MM.1S (cell line): Measurements from ENCODE around the gene CKM.
"Not testable (repeated sequence)": the region's sequence is repeated elsewhere in the genome, so short reads cannot be mapped to it uniquely, and the experiment has no call there.

ENCODE experiments used
- DNase-seq: peaks from one replicate; pipeline ENCODE4 v3.0.0-alpha.2; 2015
- H2AFZ ChIP-seq: fragments of 300-600 bp; sonication (generic); 2 replicates; pipeline ENCODE4 v1.6.0; 2016; ENCODE audit warnings: antibody characterized with exemption, low read length
- H3F3A ChIP-seq: fragments of 300-600 bp; sonication (generic); 2 replicates; pipeline ENCODE4 v1.6.1; 2016; ENCODE audit warnings: mild to moderate bottlenecking, antibody characterized with exemption, low read length, moderate library complexity, mixed read lengths; ENCODE audit not compliant: insufficient read depth
- H3K27ac ChIP-seq: fragments of 300-600 bp; sonication (generic); 2 replicates; pipeline ENCODE4 v1.5.1; 2016; ENCODE audit warnings: mild to moderate bottlenecking, low read length
- H3K27me3 ChIP-seq: fragments of 300-600 bp; sonication (generic); replicated peaks from 2 replicates; pipeline ENCODE4 v1.6.0; 2016; ENCODE audit warnings: low read length; ENCODE audit not compliant: insufficient read depth
- H3K36me3 ChIP-seq: fragments of 300-600 bp; sonication (generic); replicated peaks from 2 replicates; pipeline ENCODE4 v1.6.1; 2016; ENCODE audit warnings: mild to moderate bottlenecking, low read length, mixed read lengths; ENCODE audit not compliant: insufficient read depth
- H3K4me1 ChIP-seq: fragments of 300-600 bp; sonication (generic); 2 replicates; pipeline ENCODE4 v1.6.1; 2016; ENCODE audit warnings: low read length, mixed read lengths
- H3K4me2 ChIP-seq: fragments of 300-600 bp; sonication (generic); 2 replicates; pipeline ENCODE4 v1.6.0; 2016; ENCODE audit warnings: low read depth, low read length
- H3K4me3 ChIP-seq: fragments of 300-600 bp; sonication (generic); 2 replicates; pipeline ENCODE4 v1.5.1; 2016; ENCODE audit warnings: low read length, mixed read lengths
- H3K79me2 ChIP-seq: fragments of 300-600 bp; sonication (generic); 2 replicates; pipeline ENCODE4 v1.6.1; 2016; ENCODE audit warnings: mixed run types, low read length, mixed read lengths
- H3K9ac ChIP-seq: fragments of 300-600 bp; sonication (generic); 2 replicates; pipeline ENCODE4 v1.6.1; 2016; ENCODE audit warnings: low read length, mixed read lengths
- H3K9me2 ChIP-seq: fragments of 300-600 bp; sonication (generic); replicated peaks from 2 replicates; pipeline ENCODE4 v1.6.1; 2016; ENCODE audit warnings: mild to moderate bottlenecking, low read length, mixed read lengths; ENCODE audit not compliant: insufficient read depth
- H3K9me3 ChIP-seq: fragments of 300-600 bp; sonication (generic); replicated peaks from 2 replicates; pipeline ENCODE4 v1.6.1; 2016; ENCODE audit warnings: mild to moderate bottlenecking, low read length, mixed read lengths; ENCODE audit not compliant: insufficient read depth
- H4K20me1 ChIP-seq: fragments of 300-600 bp; sonication (generic); 2 replicates; pipeline ENCODE4 v1.6.1; 2016; ENCODE audit warnings: mild to moderate bottlenecking, low read length, moderate library complexity, mixed read lengths; ENCODE audit not compliant: insufficient read depth
- EZH2 ChIP-seq: fragments of 300-600 bp; sonication (generic); optimal IDR thresholded peaks from 2 replicates; pipeline ENCODE3; 2017; ENCODE audit warnings: low read depth, mild to moderate bottlenecking, antibody characterized with exemption, low read length, mixed read lengths
- EZH2phosphoT487 ChIP-seq: fragments of 300-600 bp; sonication (generic); IDR thresholded peaks from 2 replicates; pipeline ENCODE4 v1.6.1; 2018; ENCODE audit warnings: antibody characterized with exemption, low read length
- TF ChIP-seq, protein P1 (sequence below): fragments of 300-600 bp; sonication (generic); IDR thresholded peaks from 2 replicates; pipeline ENCODE4 v1.5.1; 2016; ENCODE audit warnings: antibody characterized with exemption, low read length, mixed read lengths

CKM gene

DNA sequence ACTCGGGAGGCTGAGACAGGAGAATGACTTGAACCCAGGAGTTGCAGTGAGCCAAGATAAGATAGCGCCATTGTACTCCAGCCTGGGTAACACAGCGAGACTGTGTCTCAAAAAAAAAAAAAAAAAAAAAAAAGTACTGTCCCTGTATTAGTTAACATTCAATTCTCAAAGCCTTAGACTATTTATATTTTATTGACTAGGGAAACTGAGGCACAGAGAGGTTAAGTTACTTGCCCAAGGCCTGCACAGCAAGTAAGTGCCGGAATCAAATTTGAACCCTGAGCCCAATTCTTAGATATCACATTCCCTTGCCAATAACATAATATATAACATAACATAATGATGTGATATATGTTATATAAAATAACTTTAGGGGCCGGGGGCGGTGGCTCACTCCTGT is 17.0 kb upstream of the CKM start:
- H3K9me2 ChIP-seq, result no peaks in the 10 kb centered on the region
- no peak overlapping the region for H3K27ac ChIP-seq

DNA sequence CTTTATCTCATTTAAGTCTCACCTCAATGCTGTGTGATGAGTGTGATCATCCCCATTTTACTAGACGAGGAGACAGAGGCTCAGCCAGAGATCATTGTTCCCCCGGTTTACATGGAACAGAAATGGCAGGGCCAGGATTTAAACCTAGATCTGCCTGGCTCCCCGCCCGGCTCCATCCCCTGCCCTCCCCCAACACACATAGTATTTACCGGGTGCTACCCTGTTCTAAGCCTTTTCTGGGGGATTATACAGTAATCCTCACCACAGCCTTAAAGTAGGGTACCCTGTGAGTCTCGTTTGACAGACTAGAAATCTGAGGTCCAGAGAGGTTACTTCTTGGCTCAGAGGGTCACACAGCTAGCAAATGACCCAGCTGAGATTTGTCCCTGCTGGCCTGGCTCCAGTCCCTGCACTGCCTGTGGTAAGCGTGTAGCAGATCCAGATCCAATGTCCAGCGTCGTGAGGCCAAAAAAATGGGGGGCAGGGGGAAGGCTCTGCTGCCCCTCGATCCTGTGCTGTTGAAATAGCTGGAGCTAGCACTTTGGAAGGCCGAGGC is 14.1 kb upstream of the CKM start:
- 0 out of 2 replicates have a peak, but pooled peaks cover 3% of the 10 kb centered on the region for H3K4me1 ChIP-seq
- H3K9me2 ChIP-seq, result no peaks in the 10 kb centered on the region
- H3K36me3 ChIP-seq, result no peaks in the 10 kb centered on the region
- H3K4me2 ChIP-seq, result no peak overlapping the region
- no peaks in the 10 kb centered on the region for H4K20me1 ChIP-seq
- H3K27ac ChIP-seq, result no peak overlapping the region
- no peaks in the 10 kb centered on the region for H3F3A ChIP-seq
- H3K79me2 ChIP-seq, result no peaks in the 10 kb centered on the region
- TF ChIP-seq EZH2, result no peak
- TF ChIP-seq, protein P1, sequence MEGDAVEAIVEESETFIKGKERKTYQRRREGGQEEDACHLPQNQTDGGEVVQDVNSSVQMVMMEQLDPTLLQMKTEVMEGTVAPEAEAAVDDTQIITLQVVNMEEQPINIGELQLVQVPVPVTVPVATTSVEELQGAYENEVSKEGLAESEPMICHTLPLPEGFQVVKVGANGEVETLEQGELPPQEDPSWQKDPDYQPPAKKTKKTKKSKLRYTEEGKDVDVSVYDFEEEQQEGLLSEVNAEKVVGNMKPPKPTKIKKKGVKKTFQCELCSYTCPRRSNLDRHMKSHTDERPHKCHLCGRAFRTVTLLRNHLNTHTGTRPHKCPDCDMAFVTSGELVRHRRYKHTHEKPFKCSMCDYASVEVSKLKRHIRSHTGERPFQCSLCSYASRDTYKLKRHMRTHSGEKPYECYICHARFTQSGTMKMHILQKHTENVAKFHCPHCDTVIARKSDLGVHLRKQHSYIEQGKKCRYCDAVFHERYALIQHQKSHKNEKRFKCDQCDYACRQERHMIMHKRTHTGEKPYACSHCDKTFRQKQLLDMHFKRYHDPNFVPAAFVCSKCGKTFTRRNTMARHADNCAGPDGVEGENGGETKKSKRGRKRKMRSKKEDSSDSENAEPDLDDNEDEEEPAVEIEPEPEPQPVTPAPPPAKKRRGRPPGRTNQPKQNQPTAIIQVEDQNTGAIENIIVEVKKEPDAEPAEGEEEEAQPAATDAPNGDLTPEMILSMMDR, result no peak
- no peak for TF ChIP-seq EZH2phosphoT487
- DNase-seq, result no peak
- no peak overlapping the region for H3K4me3 ChIP-seq
- no peak overlapping the region for H3K9ac ChIP-seq
- H3K9me3 ChIP-seq, result no peaks in the 10 kb centered on the region
- H3K27me3 ChIP-seq, result peaks cover 12% of the 10 kb centered on the region
- no peak overlapping the region for H2AFZ ChIP-seq

More for the DNA sequence above, 17.0 kb upstream of the CKM start:
- Histone ChIP-seq H3K4me3 (no peak overlapping the region), H4K20me1 (no peaks in the 10 kb centered on the region), H3K27me3 (peaks cover 16% of the 10 kb centered on the region), H3K4me2 (no peak overlapping the region), H3K9me3 (no peaks in the 10 kb centered on the region), H3F3A (no peaks in the 10 kb centered on the region), H3K9ac (no peak overlapping the region), H3K36me3 (no peaks in the 10 kb centered on the region), H3K79me2 (no peaks in the 10 kb centered on the region), H3K4me1 (0 out of 2 replicates have a peak, but pooled peaks cover 3% of the 10 kb centered on the region), H2AFZ (no peak overlapping the region)
- TF ChIP-seq, protein P1, result no peak
- TF ChIP-seq EZH2, result no peak
- no peak for TF ChIP-seq EZH2phosphoT487
- DNase-seq, result no peak

DNA sequence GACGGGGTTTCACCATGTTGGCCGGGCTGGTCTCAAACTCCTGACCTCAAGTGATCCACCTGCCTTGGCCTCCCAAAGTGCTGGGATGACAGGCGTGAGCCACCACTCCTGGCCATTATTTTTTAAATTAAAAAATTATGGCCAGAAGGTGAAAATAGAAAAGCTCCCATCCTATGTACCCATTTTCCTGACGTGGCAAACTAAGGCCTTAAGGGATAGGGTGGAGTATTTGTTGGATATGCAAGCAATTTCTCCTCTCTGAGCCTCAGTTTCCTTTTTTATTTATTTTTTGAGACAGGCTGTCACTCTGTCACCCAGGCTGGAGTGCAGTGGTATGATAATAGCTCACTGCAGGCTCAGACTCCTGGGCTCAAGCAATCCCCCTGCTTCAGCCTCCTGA is 12.2 kb upstream of the CKM start:
- H2AFZ ChIP-seq, H3K4me2 ChIP-seq, H3K4me1 ChIP-seq, H3K9ac ChIP-seq, H3K27ac ChIP-seq, H3K4me3 ChIP-seq, H3K9me3 ChIP-seq, H3K27me3 ChIP-seq, H3K79me2 ChIP-seq, H3F3A ChIP-seq, DNase-seq, H3K36me3 ChIP-seq, H4K20me1 ChIP-seq, H3K9me2 ChIP-seq: not testable (repeated sequence)

DNA sequence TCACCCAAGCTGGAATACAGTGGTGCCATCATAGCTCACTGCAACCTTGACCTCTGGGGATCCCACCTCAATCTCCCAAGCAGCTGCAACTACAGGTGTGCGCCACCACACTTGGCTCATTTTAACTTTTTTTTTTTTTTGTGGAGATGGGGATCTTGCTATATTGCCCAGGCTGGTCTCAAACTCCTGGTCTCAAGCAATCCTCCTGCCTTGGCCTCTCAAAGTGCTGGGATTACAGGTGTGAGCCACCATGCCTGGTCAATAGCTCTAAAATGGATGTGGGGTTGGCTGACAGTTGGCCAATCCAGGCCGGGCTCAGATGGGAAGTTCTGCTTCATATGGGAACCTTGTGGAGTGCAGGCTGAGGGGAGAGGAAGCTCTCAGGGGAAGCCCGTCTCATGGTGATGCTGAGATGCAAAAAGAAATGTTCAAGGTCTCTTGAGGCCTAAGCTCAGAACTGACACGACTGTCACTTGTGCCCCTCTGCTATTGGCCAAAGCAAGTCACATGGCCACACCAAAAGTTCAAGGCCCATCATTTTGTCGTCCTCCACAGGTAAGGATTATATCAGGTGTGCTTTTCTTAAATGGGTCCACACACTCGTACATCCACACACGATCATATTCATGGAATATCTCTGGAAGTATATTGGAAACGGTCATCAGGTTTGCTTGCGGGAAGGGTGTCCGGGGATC is 11.1 kb upstream of the CKM start:
- no peak for DNase-seq
- H2AFZ ChIP-seq, result no peak overlapping the region

More for the DNA sequence above, 11.1 kb upstream of the CKM start:
- no peaks in the 10 kb centered on the region for H3K79me2 ChIP-seq
- no peaks in the 10 kb centered on the region for H3K9me2 ChIP-seq
- no peaks in the 10 kb centered on the region for H3F3A ChIP-seq
- H3K4me2 ChIP-seq, result no peak overlapping the region
- peaks cover 10% of the 10 kb centered on the region; the same call in 1 of the 2 replicates for H3K27me3 ChIP-seq
- no peak for TF ChIP-seq EZH2phosphoT487
- TF ChIP-seq, protein P1, result no peak
- TF ChIP-seq EZH2, result no peak
- no peaks in the 10 kb centered on the region for H4K20me1 ChIP-seq
- no peaks in the 10 kb centered on the region for H3K9me3 ChIP-seq
- no peak overlapping the region for H3K4me3 ChIP-seq
- no peak overlapping the region for H3K27ac ChIP-seq
- no peaks in the 10 kb centered on the region for H3K36me3 ChIP-seq
- no peak overlapping the region for H3K9ac ChIP-seq
- H3K4me1 ChIP-seq, result 0 out of 2 replicates have a peak, but pooled peaks cover 3% of the 10 kb centered on the region
